ENCODE data around the gene RAP1GAP. TPM values are rescaled to one million over a fixed set of nuclear protein-coding genes. Genes with fewer than 3 reads are reported as not detected.

The RAP1GAP gene
- total RNA-seq, 1 donor from 2014 or later = 2.6 TPM

GRCh38 chr1:21617126-21617738 is 51.9 kb downstream of the RAP1GAP start:
- no peaks in the 10 kb centered on the region for H3K36me3 ChIP-seq
- DNase-seq (ENCODE audit: low spot score) = no peak
- H3K4me3 ChIP-seq = no peak overlapping the region
- no peak overlapping the region for H3K27ac Mint-ChIP-seq
- no peak overlapping the region for H3K4me3 Mint-ChIP-seq
- H4K20me1 ChIP-seq (ENCODE audit: low read depth) = peaks cover 7% of the 10 kb centered on the region
- no peak for TF ChIP-seq EZH2phosphoT487 (IDR thresholded peaks at IDR 0.05)
- no peak for TF ChIP-seq EZH2 (IDR thresholded peaks at IDR 0.05)
- no peak for TF ChIP-seq CTCF (IDR thresholded peaks at IDR 0.05)
- no peak overlapping the region for H3K9ac ChIP-seq
- no peaks in the 10 kb centered on the region for H3K79me2 ChIP-seq (ENCODE audit: low read depth)
- peaks cover 36% of the 10 kb centered on the region for H3K27me3 ChIP-seq
- H2AFZ ChIP-seq (replicated peaks) = no peak overlapping the region
- no peaks in the 10 kb centered on the region for H3K36me3 Mint-ChIP-seq
- H3K9me3 ChIP-seq (ENCODE audit: low read depth) = no peaks in the 10 kb centered on the region
- peaks cover 7% of the 10 kb centered on the region for H3K27me3 Mint-ChIP-seq (ENCODE audit: insufficient read depth, low read depth)
- peaks cover 20% of the 10 kb centered on the region for H3K4me1 Mint-ChIP-seq
- peaks cover 13% of the 10 kb centered on the region for H3K4me1 ChIP-seq
- H3F3A ChIP-seq (ENCODE audit: low read depth) = peaks cover 13% of the 10 kb centered on the region
- no peak overlapping the region for H3K27ac ChIP-seq
- H3K9me3 Mint-ChIP-seq = peaks cover 2% of the 10 kb centered on the region
- no peak overlapping the region for H3K4me2 ChIP-seq

DNA sequence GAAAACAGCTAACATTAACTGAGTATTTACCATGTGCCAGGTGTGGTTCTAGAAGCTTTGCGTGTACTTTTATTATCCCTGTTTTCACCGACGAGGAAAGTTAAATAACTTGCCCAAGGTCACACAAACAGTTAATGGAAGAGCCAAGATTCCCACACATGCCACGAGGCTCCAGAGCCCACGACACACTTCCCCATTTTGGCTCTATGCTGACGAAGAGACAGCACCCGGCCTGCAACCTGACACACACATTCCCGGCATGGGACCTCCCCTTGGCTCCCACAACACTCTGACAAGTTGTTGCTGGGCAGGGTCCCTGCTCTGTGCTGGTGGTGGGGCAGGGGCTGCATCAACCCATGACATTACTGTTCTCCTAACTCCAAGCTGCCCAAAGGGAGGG is 52.8 kb downstream of the RAP1GAP start:
- Histone ChIP-seq H3K4me1 (peaks cover 13% of the 10 kb centered on the region), H3K4me3 (no peak overlapping the region)

DNA sequence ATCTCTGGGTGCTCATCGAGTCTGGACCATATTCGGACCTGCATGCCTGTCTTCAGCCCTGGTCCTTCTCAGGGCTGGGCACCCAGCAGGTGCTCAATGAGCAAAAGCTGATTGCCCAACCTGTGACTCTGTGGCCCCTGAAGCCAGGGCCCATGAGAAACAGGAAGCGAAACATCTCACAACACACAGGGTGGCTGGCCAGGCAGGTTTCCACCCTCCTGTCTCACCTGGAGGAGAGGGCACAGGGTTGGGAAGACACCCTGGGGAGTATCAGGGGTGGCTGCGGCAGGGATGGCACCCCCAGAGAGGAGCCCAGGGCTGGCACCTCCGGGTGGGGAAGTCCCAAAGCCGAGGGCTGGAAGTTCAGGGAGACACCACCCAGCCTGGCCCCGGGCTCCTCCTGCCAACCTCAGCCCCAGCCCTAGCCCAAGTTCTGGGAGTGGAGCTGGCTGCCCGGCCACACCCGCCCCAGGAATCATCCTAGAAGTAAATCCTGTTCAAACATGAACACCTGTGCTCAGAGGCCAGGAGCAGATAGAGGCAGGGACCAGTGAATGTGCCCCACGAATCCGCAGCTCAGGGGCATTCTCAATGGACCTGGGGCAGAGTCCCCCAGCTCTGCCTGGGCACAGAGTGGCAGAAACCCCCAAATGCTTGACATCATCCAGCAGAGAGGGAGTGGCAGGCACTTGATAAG is 54.6 kb downstream of the RAP1GAP start:
- no peaks in the 10 kb centered on the region for H3K36me3 Mint-ChIP-seq
- H3K27ac Mint-ChIP-seq = no peak overlapping the region
- Histone ChIP-seq H3K4me3 (no peak overlapping the region), H3K27me3 (peaks cover 10% of the 10 kb centered on the region), H3K36me3 (no peaks in the 10 kb centered on the region), H3F3A (ENCODE audit: low read depth) (no peaks in the 10 kb centered on the region), H3K27ac (no peak overlapping the region), H3K9me3 (ENCODE audit: low read depth) (no peaks in the 10 kb centered on the region), H3K79me2 (ENCODE audit: low read depth) (no peaks in the 10 kb centered on the region), H3K4me1 (peaks cover 13% of the 10 kb centered on the region), H2AFZ (replicated peaks) (no peak overlapping the region), H3K9ac (no peak overlapping the region), H4K20me1 (ENCODE audit: low read depth) (no peaks in the 10 kb centered on the region), H3K4me2 (no peak overlapping the region)
- H3K4me1 Mint-ChIP-seq = peaks cover 7% of the 10 kb centered on the region
- no peak for TF ChIP-seq EZH2 (IDR thresholded peaks at IDR 0.05)
- H3K9me3 Mint-ChIP-seq = peaks cover 2% of the 10 kb centered on the region
- DNase-seq (ENCODE audit: low spot score) = no peak
- no peak overlapping the region for H3K4me3 Mint-ChIP-seq
- H3K27me3 Mint-ChIP-seq (ENCODE audit: insufficient read depth, low read depth) = no peaks in the 10 kb centered on the region

More for the DNA sequence above, 52.8 kb downstream of the RAP1GAP start:
- H3K9me3 ChIP-seq (ENCODE audit: low read depth) = no peaks in the 10 kb centered on the region
- no peak overlapping the region for H3K4me2 ChIP-seq
- Mint-ChIP-seq H3K4me1 (peaks cover 15% of the 10 kb centered on the region), H3K9me3 (peaks cover 2% of the 10 kb centered on the region), H3K27ac (no peak overlapping the region), H3K36me3 (no peaks in the 10 kb centered on the region), H3K4me3 (no peak overlapping the region), H3K27me3 (ENCODE audit: insufficient read depth, low read depth) (peaks cover 3% of the 10 kb centered on the region)
- peaks cover 28% of the 10 kb centered on the region for H3K27me3 ChIP-seq
- peaks cover 6% of the 10 kb centered on the region for H4K20me1 ChIP-seq (ENCODE audit: low read depth)
- H3K79me2 ChIP-seq (ENCODE audit: low read depth) = no peaks in the 10 kb centered on the region
- H2AFZ ChIP-seq (replicated peaks) = no peak overlapping the region
- TF ChIP-seq EZH2phosphoT487 (IDR thresholded peaks at IDR 0.05) (no peak), EZH2 (IDR thresholded peaks at IDR 0.05) (no peak), CTCF (IDR thresholded peaks at IDR 0.05) (no peak)
- H3K9ac ChIP-seq = no peak overlapping the region
- no peak overlapping the region for H3K27ac ChIP-seq
- peaks cover 5% of the 10 kb centered on the region for H3F3A ChIP-seq (ENCODE audit: low read depth)
- DNase-seq (ENCODE audit: low spot score) = no peak
- no peaks in the 10 kb centered on the region for H3K36me3 ChIP-seq
